ENCODE results near the gene ERBIN. TPM values are rescaled to one million over a fixed set of nuclear protein-coding genes. Genes with fewer than 3 reads are reported as not detected.

ERBIN gene
- total RNA-seq, 1 donor from 2014 or later = 12.0 TPM

- no peak overlapping the region for H3K27ac ChIP-seq
- intact Hi-C loops (cut with DNase I) = no loop called here
- TF ChIP-seq, protein P1, sequence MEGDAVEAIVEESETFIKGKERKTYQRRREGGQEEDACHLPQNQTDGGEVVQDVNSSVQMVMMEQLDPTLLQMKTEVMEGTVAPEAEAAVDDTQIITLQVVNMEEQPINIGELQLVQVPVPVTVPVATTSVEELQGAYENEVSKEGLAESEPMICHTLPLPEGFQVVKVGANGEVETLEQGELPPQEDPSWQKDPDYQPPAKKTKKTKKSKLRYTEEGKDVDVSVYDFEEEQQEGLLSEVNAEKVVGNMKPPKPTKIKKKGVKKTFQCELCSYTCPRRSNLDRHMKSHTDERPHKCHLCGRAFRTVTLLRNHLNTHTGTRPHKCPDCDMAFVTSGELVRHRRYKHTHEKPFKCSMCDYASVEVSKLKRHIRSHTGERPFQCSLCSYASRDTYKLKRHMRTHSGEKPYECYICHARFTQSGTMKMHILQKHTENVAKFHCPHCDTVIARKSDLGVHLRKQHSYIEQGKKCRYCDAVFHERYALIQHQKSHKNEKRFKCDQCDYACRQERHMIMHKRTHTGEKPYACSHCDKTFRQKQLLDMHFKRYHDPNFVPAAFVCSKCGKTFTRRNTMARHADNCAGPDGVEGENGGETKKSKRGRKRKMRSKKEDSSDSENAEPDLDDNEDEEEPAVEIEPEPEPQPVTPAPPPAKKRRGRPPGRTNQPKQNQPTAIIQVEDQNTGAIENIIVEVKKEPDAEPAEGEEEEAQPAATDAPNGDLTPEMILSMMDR (IDR thresholded peaks at IDR 0.05) = no peak
- no peaks in the 10 kb centered on the region for H3K27me3 ChIP-seq
- no peaks in the 10 kb centered on the region for H3K36me3 ChIP-seq
- DNase-seq (ENCODE audit: low spot score in 2 of 2) = no peak
- H3K4me3 ChIP-seq = no peak overlapping the region
- H3K9me3 ChIP-seq = no peaks in the 10 kb centered on the region
- no peaks in the 10 kb centered on the region for H3K4me1 ChIP-seq
Measured at GRCh38 chr5:66001952-66002351, 75.6 kb downstream of the ERBIN start.

GRCh38 chr5:66002415-66002814 is 76.0 kb downstream of the ERBIN start:
- no peaks in the 10 kb centered on the region for H3K36me3 ChIP-seq
- no peak overlapping the region for H3K27ac ChIP-seq
- TF ChIP-seq, protein P1 (IDR thresholded peaks at IDR 0.05) = no peak
- no peaks in the 10 kb centered on the region for H3K4me1 ChIP-seq
- no peak overlapping the region for H3K4me3 ChIP-seq
- H3K27me3 ChIP-seq = no peaks in the 10 kb centered on the region
- intact Hi-C loops (cut with DNase I) = no loop called here
- no peak for DNase-seq (ENCODE audit: low spot score in 2 of 2)
- H3K9me3 ChIP-seq = no peaks in the 10 kb centered on the region

DNA sequence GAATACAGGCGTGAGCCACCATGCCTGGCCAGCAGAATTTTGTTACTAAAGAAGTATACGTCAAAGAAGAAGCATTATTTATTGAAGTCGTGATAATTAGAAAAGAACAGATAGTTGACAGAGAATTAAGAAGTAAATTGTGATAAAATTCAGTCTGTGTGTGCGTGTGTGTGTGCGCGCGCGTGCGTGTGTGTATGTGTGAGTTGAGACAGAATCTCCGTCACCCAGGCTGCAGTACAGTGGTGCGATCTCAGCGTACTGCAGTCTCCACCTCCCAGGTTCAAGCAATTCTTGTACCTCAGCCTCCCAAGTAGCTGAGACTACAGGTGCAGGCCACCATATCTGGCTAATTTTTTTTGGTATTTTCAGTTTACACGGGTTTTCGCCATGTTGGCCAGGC is 77.8 kb downstream of the ERBIN start:
- TF ChIP-seq, protein P1 (IDR thresholded peaks at IDR 0.05) = no peak
- Histone ChIP-seq H3K36me3 (no peaks in the 10 kb centered on the region), H3K27ac (no peak overlapping the region), H3K4me3 (no peak overlapping the region), H3K9me3 (no peaks in the 10 kb centered on the region), H3K27me3 (no peaks in the 10 kb centered on the region), H3K4me1 (no peaks in the 10 kb centered on the region)
- DNase-seq (ENCODE audit: low spot score in 2 of 2) = no peak
- intact Hi-C loops (cut with DNase I) = no loop called here

DNA sequence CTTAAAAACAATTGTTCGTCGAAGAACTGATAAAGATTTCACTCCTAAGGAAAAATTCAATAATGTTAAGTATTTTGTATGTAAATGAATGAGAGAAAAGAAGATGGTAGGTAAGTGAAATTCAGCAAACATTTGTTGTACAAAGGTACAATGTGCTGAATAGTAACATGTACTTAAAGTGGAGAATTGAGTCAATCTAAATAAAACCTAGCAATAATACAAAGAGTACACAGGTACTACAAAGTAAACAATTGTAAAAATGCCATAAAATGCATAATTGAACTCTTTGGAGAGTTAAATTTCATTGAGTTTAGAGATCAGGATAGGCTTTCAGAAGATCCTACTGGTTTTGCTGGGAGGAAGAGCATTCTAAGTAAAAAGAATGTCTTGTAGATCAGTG is 82.9 kb downstream of the ERBIN start:
- Histone ChIP-seq H3K4me3 (no peak overlapping the region), H3K27ac (no peak overlapping the region), H3K27me3 (no peaks in the 10 kb centered on the region), H3K4me1 (no peaks in the 10 kb centered on the region), H3K9me3 (no peaks in the 10 kb centered on the region), H3K36me3 (no peaks in the 10 kb centered on the region)
- TF ChIP-seq, protein P1 (IDR thresholded peaks at IDR 0.05) = no peak
- DNase-seq (ENCODE audit: low spot score in 2 of 2) = no peak
- intact Hi-C loops (cut with DNase I) = no loop called here

DNA sequence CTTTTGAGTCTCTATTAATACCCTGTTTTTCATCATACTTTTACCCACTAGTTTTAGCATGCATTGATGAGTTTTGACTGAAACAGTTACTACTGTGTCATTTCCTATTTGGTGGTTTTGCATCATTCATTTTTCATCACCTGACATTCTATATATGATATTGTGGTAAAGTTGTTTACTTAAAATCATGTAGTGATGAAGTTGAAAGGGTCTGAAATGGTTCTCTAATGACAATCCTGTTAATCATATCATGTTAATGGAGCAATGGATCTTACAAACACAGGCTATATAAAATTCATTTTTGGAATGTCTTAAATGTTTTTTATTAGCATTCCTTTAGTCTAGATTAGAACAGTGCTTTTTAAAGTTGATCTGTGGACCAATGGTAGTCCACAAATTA is 84.1 kb downstream of the ERBIN start:
- intact Hi-C loops (cut with DNase I) = no loop called here
- TF ChIP-seq, protein P1 (IDR thresholded peaks at IDR 0.05) = no peak
- DNase-seq (ENCODE audit: low spot score in 2 of 2) = no peak
- no peaks in the 10 kb centered on the region for H3K27me3 ChIP-seq
- peaks cover 0 to 6% of the 10 kb centered on the region in 2 donors for H3K36me3 ChIP-seq
- H3K9me3 ChIP-seq = no peaks in the 10 kb centered on the region
- no peak overlapping the region for H3K4me3 ChIP-seq
- no peak overlapping the region for H3K27ac ChIP-seq
- H3K4me1 ChIP-seq = no peaks in the 10 kb centered on the region

DNA sequence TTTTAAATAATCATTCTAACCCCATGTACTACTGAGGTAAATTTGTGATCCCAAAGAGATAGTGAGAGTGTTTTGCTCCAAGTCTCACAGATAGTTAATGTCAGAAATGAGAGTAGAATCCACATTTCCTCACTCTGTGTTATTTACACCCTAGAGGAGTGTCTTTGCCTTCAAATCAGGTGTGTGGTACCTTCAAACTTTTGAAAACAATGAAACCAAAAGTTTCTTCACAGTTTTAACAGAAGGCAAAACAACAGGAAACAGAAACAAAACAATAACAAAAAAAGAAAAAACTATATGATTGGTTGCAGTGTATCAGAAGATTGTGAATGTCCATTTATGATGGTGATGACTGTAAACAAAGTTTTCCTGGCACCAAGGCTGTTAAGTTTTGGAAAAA is 85.9 kb downstream of the ERBIN start:
- Histone ChIP-seq H3K4me3 (no peak overlapping the region), H3K27ac (no peak overlapping the region), H3K9me3 (no peaks in the 10 kb centered on the region), H3K27me3 (no peaks in the 10 kb centered on the region), H3K4me1 (no peaks in the 10 kb centered on the region), H3K36me3 (peaks cover 0 to 6% of the 10 kb centered on the region in 2 donors)
- no peak for DNase-seq (ENCODE audit: low spot score in 2 of 2)
- TF ChIP-seq, protein P1 (IDR thresholded peaks at IDR 0.05) = no peak
- intact Hi-C loops (cut with DNase I) = no loop called here

Measured in ascending aorta (tissue), 2 donors.